Suppressor macrophage treated with lipopolysaccharide for 4 hours (primary cell): ENCODE data around the gene USF2.

Source experiments
- DNase-seq: peaks from one replicate; pipeline ENCODE4 v3.0.0-alpha.2; 2020

USF2 gene

DNA sequence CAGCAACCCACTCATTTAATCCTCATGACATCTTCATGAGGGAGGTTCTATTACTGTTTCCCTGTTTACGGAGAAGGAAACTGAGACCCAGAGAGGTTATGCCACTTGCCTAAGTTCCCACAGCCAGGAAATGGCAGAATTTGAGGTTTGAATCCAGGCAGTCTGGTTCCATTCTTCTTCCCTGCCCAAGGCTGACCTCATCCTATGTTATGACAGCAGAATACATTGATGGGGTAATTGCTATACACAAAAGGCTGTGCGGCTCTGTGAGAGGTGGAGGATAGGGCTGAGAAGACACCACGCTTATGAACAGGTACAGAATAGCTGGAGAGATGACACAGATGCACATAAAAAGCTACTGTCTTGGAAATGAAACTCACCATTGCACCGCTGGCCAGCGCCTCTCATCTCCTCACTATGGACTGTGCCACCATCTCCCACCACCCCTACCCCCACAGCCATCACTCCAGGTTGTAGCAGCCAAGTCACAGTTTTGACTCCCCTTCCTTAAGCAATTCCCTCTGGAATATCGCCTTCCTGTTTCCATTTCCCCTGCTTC is 34.7 kb downstream of the USF2 start:
- DNase-seq: peak; percentile 41

GRCh38 chr19:35304036-35304435 is 35.3 kb downstream of the USF2 start:
- no peak for DNase-seq

- DNase-seq: no peak
Measured at GRCh38 chr19:35305181-35305580, 36.4 kb downstream of the USF2 start.

- DNase-seq: no peak
Measured at GRCh38 chr19:35306473-35307246, 37.9 kb downstream of the USF2 start.

DNA sequence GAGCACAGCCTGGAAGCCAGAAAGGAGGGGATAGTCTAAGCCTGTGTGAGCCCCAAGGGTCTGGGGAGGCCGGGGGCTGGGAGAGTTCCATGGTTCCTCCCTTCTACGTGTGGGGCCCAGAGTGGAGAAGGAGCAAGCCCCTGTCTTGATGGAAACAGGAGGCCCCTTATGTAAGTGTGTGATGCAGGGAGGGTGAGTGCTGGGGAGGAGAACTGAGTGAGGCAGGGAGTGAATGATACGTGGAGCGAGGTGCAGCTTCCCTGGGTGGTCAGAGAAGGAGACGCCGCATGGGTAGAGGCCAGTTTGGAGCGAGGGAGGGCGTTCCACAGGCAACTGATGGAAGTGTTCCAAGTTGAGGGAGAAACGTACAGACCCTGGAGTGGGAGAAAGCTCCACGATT is 39.2 kb downstream of the USF2 start:
- no peak for DNase-seq

GRCh38 chr19:35308910-35309309 is 40.1 kb downstream of the USF2 start:
- DNase-seq: no peak

DNA sequence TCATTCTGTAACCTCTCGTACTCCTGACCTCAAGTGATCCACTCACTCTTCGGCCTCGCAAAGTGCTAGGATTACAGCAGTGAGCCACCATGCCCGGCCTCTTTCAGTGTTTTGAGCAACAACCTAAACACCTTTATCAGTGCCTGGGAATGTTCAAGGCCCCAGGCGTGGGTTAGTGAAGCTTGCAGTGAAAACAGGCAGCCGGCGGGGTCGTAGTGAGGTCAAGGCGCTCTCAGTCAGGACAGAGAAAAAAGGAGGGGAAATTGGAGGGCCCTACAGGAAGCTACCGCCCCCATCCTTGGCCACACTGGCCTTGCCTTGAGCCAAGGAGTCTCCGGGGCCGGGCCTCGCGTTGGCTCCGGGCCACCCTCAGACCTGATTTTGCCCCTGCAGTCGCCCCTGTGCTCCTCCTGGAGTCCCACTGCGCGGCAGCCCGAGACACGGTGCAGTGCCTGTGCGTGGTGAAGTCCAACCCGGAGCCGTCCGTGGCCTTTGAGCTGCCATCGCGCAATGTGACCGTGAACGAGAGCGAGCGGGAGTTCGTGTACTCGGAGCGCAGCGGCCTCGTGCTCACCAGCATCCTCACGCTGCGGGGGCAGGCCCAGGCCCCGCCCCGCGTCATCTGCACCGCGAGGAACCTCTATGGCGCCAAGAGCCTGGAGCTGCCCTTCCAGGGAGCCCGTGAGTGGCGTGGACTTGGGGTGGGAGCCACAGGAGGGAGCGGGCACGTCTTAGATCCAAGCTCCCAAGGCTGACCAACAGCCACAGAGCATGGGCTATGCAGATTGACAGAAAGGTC is 40.9 kb downstream of the USF2 start:
- DNase-seq: no peak

GRCh38 chr19:35310331-35310730 is 41.6 kb downstream of the USF2 start:
- DNase-seq: no peak

GRCh38 chr19:35310811-35311465 is 42.2 kb downstream of the USF2 start:
- DNase-seq: no peak

DNA sequence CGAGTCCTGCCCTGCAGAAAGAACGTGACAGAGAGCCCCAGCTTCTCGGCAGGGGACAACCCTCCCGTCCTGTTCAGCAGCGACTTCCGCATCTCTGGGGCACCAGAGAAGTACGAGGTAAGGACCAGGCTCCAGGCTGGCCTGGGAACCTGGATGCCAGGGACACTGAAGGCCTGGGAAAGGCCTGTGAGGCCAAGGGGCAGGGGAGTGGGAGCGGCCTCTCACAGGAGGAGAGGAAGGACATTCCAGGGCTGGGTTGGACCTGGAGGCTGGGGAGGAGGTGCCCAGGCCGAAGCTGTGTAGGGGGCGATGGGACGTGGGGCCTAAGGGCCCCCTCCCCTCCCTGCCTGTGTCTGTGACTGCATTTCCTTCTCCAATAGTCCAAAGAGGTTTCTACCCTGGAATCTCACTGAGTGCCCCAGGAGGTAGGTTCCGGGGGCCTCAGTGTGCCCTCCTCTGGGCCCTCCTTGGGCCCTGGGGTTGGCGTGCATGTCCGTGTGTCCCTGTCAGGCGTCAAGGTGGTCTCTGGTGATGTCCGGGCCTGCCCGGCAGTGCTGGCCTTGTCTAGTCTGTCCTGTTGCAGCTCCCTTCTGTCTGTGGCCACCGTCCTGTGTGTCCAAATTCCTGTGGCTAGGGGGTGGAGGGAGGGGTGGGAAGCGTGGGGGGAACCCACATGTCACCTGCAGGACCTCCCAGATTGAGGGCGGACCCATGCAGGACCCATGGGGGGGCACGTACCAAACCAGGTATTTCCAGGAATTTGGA is 43.3 kb downstream of the USF2 start:
- no peak for DNase-seq

GRCh38 chr19:35313587-35313986 is 44.8 kb downstream of the USF2 start:
- no peak for DNase-seq

DNA sequence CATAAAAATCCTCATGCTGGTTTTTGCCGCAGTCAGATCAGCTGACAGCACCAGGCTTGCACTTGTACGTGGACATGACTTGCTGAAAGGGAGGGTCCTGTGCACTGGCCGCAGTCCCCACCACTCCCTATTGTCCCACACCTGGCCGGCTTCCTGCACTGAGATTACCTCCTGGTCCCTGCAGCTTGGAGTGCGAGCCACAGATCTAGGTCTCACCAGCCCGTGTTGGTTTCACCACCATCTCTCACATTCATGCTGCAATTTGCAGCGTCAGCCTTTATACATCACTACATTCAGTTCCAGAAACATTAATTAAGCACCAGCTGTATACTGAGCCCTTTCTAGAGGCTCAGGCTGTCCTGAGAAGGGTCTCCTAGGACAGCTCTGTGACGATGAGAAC is 45.3 kb downstream of the USF2 start:
- DNase-seq: no peak

- no peak for DNase-seq
Measured at GRCh38 chr19:35314858-35315470, 46.2 kb downstream of the USF2 start.

GRCh38 chr19:35315883-35316282 is 47.1 kb downstream of the USF2 start:
- DNase-seq: no peak

DNA sequence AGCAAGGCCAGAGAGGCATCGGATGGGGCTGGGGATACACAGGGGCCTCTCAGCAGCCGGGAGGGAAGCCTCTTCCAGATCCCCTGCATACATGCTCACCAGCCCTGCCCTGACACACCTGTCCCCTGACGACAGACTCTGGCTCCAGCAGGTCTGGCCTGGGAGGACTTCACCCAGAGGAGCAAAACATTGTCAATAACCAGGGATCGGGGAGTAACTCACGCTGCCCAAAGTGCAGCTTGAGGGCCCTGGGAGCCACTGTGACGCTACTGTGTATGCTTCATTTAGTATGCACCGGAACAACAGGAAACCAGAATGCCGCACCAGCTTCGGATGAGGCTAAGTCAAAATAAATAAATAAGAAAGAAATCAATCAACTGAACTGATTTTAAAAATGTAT is 47.8 kb downstream of the USF2 start:
- no peak for DNase-seq

GRCh38 chr19:35317464-35318043 is 48.8 kb downstream of the USF2 start:
- DNase-seq: peak; percentile 63

- DNase-seq: peak; percentile 95
Measured at GRCh38 chr19:35318679-35319448, 50.1 kb downstream of the USF2 start.

GRCh38 chr19:35320065-35320713 is 51.4 kb downstream of the USF2 start:
- DNase-seq: peak; percentile 71

- DNase-seq: no peak
Measured at GRCh38 chr19:35321291-35321690, 52.5 kb downstream of the USF2 start.

GRCh38 chr19:35322014-35322413 is 53.3 kb downstream of the USF2 start:
- DNase-seq: no peak
